ENCODE results near the gene B3GAT3. TPM values are rescaled to one million over a fixed set of nuclear protein-coding genes. Genes with fewer than 3 reads are reported as not detected.

Gene B3GAT3
- total RNA-seq, 4 donors from 2014 or later: 23.0 to 33.4 (median 25.1) TPM

- intact Hi-C loops (cut with DNase I): no loop called here
- WGBS, 2 donors: 14 to 16% methylated on average over 11 of the region's 11 CpGs
- Histone ChIP-seq H3K36me3 (peaks cover 9 to 25% of the 10 kb centered on the region in 2 donors), H3K9me3 (no peaks in the 10 kb centered on the region), H3K4me1 (peaks cover 11 to 13% of the 10 kb centered on the region in 2 donors), H3K27ac (peak overlapping the region in 2 of 3 donors; percentile 64 to 88), H3K27me3 (no peaks in the 10 kb centered on the region), H3K4me3 (replicated peaks in 1 of 3) (peak overlapping the region; percentile 64 to 99 (median 84))
- no peak for DNase-seq
- TF ChIP-seq CTCF (IDR thresholded peaks at IDR 0.05): no peak
- TF ChIP-seq POLR2A (IDR thresholded peaks at IDR 0.05): no peak
Observed at GRCh38 chr11:62645671-62645945, 23.8 kb upstream of the B3GAT3 start.

- Histone ChIP-seq H3K4me1 (peaks cover 11 to 13% of the 10 kb centered on the region in 2 donors), H3K27me3 (no peaks in the 10 kb centered on the region), H3K27ac (no peak overlapping the region), H3K9me3 (no peaks in the 10 kb centered on the region), H3K4me3 (replicated peaks in 1 of 3) (no peak overlapping the region), H3K36me3 (peaks cover 12 to 18% of the 10 kb centered on the region in 2 donors)
- no peak for TF ChIP-seq CTCF (IDR thresholded peaks at IDR 0.05)
- TF ChIP-seq POLR2A (IDR thresholded peaks at IDR 0.05): no peak
- intact Hi-C loops (cut with DNase I): no loop called here
- no peak for DNase-seq
- 88 to 95% methylated on average over 8 of the region's 8 CpGs for WGBS, 2 donors
Observed at GRCh38 chr11:62644220-62644619, 22.4 kb upstream of the B3GAT3 start.

GRCh38 chr11:62632492-62632891, 10.7 kb upstream of the B3GAT3 start:
- WGBS, 2 donors: 98 to 100% methylated on average over 4 to 6 of the region's 6 CpGs
- DNase-seq: no peak
- no peaks in the 10 kb centered on the region for H3K9me3 ChIP-seq
- TF ChIP-seq POLR2A (IDR thresholded peaks at IDR 0.05): no peak
- no peak for TF ChIP-seq CTCF (IDR thresholded peaks at IDR 0.05)
- peaks cover 66 to 81% of the 10 kb centered on the region in 2 donors for H3K36me3 ChIP-seq
- intact Hi-C loops (cut with DNase I): no loop called here
- H3K27ac ChIP-seq: no peak overlapping the region
- H3K27me3 ChIP-seq: no peaks in the 10 kb centered on the region
- H3K4me1 ChIP-seq: no peaks in the 10 kb centered on the region
- no peak overlapping the region for H3K4me3 ChIP-seq (replicated peaks in 1 of 3)

GRCh38 chr11:62627713-62628112, 5.9 kb upstream of the B3GAT3 start:
- Histone ChIP-seq H3K36me3 (peaks cover 66 to 70% of the 10 kb centered on the region in 2 donors), H3K4me3 (replicated peaks in 1 of 3) (no peak overlapping the region)
- WGBS, 2 donors: 86 to 88% methylated on average over 3 of the region's 3 CpGs

More at GRCh38 chr11:62627713-62628112, 5.9 kb upstream of the B3GAT3 start:
- Histone ChIP-seq H3K4me1 (peaks cover 0 to under 1% of the 10 kb centered on the region in 2 donors), H3K27ac (no peak overlapping the region), H3K27me3 (no peaks in the 10 kb centered on the region), H3K9me3 (no peaks in the 10 kb centered on the region)
- no peak for DNase-seq
- TF ChIP-seq POLR2A (IDR thresholded peaks at IDR 0.05) (no peak), CTCF (IDR thresholded peaks at IDR 0.05) (no peak)
- intact Hi-C loops (cut with DNase I): no loop called here

Data from thyroid gland (tissue), 4 donors.